ENCODE data around the gene MX2.
"Not testable (repeated sequence)": the region's sequence is repeated elsewhere in the genome, so short reads cannot be mapped to it uniquely, and the experiment has no call there.

MX2 gene, protein sequence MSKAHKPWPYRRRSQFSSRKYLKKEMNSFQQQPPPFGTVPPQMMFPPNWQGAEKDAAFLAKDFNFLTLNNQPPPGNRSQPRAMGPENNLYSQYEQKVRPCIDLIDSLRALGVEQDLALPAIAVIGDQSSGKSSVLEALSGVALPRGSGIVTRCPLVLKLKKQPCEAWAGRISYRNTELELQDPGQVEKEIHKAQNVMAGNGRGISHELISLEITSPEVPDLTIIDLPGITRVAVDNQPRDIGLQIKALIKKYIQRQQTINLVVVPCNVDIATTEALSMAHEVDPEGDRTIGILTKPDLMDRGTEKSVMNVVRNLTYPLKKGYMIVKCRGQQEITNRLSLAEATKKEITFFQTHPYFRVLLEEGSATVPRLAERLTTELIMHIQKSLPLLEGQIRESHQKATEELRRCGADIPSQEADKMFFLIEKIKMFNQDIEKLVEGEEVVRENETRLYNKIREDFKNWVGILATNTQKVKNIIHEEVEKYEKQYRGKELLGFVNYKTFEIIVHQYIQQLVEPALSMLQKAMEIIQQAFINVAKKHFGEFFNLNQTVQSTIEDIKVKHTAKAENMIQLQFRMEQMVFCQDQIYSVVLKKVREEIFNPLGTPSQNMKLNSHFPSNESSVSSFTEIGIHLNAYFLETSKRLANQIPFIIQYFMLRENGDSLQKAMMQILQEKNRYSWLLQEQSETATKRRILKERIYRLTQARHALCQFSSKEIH

GRCh38 chr21:41361786-41362604, at the start of gene MX2:
TSS of gene MX2 (plus strand) at chr21:41362027. CDS start at chr21:41376907, 14,880 bp downstream.
- no peak for DNase-seq

DNA sequence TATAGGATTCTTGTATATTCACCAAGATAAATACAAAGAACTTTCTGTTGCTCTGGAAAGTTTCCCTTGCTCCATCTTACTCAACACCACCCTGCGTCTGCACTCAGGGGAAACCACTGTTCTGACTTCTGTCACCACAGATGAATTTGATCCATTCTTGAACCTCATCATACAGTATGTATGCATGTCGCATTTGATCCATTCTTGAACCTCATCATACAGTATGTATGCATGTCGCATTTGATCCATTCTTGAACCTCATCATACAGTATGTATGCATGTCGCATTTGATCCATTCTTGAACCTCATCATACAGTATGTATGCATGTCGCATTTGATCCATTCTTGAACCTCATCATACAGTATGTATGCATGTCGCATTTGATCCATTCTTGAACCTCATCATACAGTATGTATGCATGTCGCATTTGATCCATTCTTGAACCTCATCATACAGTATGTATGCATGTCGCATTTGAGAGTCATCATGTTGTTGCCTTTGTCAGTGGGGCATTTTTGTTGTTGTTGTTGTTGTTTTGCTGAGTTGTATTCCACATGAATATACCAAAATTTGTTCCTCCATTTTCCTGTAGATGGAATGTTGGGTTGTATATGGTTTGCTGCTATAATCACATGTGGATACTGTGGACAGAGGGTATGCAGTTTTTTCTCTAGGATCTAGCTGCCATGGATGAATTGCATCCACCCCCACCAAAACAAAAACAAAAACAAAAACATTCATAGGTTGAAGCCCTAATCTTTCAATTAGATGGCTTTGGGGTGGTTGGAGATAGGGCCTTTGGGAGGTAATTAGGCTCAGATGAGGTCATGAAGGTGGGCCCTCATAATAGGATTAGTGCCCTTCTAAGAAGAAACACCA, 48.3 kb upstream of the MX2 start:
- not testable (repeated sequence) for DNase-seq

GRCh38 chr21:41315726-41316125, 46.1 kb upstream of the MX2 start:
- no peak for DNase-seq

DNA sequence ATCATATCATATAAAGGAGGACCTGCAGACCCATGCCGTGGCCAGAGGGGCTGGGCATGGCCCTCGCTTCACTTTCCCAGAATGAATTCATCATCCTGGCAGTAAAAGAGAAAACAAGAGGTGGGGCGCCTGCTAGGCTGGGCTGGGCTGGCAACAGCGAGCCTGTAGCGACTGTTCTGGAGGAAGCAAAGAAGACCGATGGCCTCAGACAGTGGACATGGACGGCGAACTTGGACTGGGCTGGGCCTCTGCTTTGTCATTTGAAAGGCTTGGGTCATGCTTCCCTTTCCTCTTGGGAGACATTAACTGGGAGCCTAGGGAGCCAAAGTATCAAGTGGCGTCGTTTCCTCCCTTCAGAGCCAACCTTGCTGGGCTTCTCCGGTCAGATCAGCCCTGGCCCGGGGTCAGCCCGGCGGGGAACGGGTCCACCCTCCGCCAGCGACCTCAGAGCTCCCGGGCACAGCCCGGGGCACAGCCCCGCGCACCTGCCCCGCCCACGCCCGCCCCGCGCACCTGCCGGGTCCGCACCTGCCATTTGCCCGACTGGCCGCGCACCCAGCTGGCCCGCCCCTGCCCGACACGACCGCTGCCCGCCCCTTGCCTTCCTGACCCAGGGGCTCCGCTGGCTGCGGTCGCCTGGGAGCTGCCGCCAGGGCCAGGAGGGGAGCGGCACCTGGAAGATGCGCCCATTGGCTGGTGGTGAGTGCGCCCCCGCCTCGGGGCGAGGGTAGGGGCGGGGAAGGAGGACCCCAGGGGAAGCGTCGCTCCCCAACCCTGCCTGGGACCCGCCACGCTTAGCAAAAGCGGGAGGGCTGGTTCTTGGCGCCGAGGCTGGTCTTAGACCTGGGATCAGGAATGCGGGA, 45.4 kb upstream of the MX2 start, which contains the start of gene FAM3B:
TSS of gene FAM3B (plus strand) at position 602 of the 863 bp plus-strand sequence. CDS start at position 681, 79 bp downstream.
- peak; percentile 49 to 87 for DNase-seq

- no peak for DNase-seq
Observed at GRCh38 chr21:41317063-41317392, 44.8 kb upstream of the MX2 start.

DNA sequence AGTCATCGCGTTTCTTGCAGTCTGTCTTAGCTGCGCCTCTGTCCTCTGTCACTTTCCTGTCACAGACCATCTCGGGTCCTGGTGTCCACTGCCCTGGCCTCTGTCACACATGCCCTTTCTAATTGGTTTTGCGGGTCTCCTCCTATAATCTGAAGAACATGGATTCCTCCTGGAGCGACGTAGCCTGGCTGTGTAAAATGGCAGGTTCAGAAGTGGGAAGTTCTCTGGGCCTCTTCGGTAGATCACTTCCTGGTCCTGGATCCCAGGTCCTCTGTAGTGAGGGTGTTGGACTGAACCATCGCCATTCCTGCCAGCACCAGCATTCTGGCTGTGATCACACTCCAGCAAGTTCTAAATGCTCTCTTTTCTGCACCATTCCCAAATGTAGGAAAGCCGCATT, 44.4 kb upstream of the MX2 start:
- peak; percentile 72 to 73 for DNase-seq

- DNase-seq, result peak; percentile 50 to 69
Observed at GRCh38 chr21:41318218-41318617, 43.6 kb upstream of the MX2 start.

DNA sequence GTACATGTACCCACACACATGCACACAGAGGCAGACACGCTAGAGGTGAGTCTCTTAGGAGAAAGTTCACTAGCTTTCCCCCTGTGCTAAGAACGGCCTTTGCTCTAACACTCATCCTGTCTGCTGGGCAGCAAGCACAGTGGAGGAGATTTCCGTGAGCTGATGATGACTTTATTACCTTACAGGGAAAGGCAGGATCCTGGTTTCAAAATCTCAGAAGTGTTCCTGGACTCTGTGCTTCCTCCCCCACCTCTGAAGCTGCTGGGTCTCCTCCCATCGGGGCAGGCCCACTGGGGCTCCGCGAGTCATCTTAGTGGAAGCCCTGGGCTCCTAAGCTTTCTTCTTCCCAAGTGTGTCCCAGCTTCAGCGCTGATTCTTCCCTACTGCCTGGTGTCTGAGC, 42.6 kb upstream of the MX2 start:
- no peak for DNase-seq

DNA sequence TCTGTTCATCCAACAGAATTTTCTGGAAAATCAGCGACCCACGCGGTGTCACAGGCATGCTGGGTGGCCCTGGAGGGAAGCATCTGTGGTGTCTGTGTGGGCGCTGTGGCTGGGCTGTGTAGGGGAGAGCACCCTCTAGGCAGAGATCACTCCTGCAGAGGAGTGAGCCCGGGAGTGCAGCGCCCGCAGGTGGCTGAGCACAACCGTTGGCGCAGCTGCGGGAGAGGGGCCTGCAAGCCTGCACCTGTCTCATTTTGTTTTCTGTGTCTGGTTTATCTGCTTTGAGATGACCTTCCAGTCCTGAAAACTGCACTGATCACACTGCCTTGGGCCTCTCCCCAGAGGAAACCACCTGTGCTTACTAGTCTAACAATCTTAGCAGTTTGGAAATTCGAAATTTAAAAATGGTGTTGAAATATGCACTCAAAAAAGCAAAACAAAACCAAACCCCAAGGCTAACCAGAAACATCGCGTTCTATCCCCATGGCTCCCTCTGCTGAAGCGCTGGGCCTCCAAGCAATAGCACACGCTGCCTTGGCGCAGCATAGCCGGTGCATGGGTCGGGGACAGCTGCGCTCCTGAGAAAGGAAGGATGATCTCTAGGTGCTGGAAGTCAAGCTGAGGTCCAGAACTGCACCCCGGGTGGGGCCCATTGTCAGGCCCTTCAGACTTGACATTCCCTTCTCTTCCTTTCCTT, 40.5 kb upstream of the MX2 start:
- peak; percentile 74 to 96 for DNase-seq

DNA sequence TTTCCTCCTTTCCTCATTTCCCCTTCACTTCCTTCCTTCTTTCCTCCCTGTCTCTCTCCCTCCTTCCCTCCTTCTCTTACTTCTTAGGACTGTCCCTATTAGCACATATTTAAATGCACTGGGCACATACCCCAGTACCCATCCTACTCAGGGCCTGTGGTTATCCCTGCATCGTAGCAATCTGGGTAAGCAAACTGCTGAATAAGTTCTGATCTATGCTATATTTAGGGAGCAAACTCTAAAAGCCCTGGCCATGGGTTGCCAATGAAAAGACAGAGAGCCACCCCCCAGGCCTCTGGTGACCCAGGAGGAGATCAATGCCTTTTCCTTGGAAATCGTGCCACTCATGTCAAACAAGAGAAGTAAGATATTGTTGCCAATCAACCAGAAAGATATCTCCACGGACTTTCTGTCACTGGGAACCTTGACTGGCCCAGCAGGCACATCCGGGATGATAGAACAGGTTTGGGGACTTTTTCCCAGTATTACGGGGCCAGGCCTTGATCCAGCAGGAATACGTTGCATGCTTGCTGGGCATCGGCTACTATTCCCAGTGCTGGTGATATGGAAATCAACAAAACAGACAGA, 39.8 kb upstream of the MX2 start:
- DNase-seq, result peak; percentile 80 to 88

DNA sequence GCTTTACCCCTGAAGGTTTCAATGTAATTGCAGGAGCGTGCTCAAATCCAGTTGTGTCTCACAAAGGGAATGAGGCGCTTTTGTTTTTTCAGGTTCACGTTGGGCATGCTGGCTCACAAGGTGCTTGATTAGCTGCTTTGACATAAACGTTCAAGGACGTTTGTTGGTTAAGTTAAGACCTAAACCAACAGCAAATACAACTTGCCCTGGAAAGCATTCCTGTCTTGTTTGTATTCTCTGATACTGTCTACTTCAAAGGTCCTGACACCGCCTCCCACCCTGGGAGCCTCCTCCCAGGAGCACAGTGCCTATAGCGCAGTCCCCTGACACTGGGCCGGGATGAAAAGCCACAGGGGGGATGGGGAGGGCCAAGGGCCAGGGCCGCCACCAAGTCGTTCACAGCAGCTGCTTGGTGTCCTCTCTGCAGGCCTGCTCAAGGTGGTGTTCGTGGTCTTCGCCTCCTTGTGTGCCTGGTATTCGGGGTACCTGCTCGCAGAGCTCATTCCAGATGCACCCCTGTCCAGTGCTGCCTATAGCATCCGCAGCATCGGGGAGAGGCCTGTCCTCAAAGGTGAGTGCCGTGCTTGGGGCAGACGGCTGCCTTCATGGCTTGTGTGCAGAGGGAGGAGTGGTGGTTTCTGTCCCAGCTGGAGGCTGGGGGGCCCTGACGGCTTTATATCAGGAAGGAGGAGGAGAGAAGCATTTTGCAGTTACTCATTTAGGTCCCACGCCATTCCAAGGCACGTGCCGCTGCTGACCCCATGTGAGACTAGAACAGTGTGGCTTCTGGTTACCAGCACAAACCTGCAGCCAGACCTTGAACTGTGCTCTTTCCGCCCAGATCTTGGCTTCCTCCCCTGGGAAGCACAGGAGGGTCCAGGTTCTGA, 39.1 kb upstream of the MX2 start:
- peak in 1 of 2 experiments; percentile 74 for DNase-seq

- DNase-seq, result peak in 1 of 2 experiments; percentile 37
Observed at GRCh38 chr21:41325138-41325912, 36.5 kb upstream of the MX2 start.

DNA sequence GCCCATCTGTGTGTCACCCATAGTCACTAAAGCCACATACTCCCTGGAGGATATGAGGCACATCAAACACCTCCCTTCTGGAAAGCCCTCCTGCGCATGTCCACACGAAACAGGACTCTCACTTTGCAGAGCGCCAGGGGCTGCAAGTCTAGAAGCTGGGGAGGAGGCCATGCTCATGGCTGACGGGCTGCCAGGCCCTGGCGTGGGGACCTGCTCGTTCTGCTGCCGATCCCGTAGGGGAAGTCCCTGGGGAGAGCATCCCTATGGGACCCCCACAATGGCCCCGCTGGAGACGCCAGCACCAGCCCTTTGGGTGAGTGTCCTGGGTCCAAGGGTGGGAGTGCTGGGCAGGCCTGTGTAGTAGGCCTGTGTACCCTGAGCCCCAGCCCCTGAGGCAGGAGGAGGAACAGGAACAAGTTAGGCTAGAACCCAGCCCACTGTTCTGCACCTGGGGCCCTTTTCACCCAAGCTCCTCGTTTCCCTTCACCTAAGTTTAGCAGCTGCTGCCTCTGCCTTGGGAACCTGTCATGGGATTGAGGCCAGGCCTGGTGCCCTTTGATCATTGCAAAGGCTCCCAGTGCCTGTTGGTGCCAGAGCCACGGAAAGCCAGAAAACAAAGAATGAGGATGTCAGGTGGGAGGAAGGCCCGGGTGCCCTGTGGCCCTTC, 35.3 kb upstream of the MX2 start:
- no peak for DNase-seq

- DNase-seq, result no peak
Observed at GRCh38 chr21:41327753-41328152, 34.1 kb upstream of the MX2 start.

GRCh38 chr21:41328660-41329607, 32.9 kb upstream of the MX2 start:
- no peak for DNase-seq

GRCh38 chr21:41333752-41334151, 28.1 kb upstream of the MX2 start:
- no peak for DNase-seq

DNA sequence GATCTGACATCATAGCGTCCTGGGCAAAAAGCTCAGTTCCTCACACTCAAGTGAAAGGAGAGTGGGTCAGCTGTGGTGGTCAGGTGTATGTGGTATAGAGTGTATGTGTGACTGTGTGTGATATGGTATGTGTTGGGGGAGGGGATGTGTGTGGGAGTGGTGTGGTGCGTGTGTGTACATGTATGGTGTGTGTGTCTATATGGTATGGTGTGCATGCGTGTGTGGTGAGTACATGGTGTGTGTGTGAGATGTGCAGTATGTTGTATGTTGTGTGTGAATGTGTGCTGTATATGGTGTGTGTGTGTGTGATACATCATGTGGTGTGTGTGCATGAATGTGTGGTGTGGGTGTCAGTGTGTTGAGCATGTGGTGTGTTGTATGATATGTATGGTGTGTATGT, 24.3 kb upstream of the MX2 start:
- DNase-seq, result no peak
